ENCODE results near the gene PNLIPRP3.

GRCh38 chr10:116522803-116523381 lies 95.2 kb downstream of the PNLIPRP3 start:
- TF ChIP-seq CTCF (IDR thresholded peaks at IDR 0.05; ENCODE audit: low read length) (no peak), EZH2 (IDR thresholded peaks at IDR 0.05; ENCODE audit: borderline replicate concordance, low read length) (no peak)
